HG02852 (cell line): ENCODE data around the gene GATA5.

ENCODE experiments used
- ATAC-seq: cut with Tn5 transposase; IDR thresholded peaks from one replicate; pipeline ENCODE4 v1.9.1; 2021; ENCODE audit warnings: mild to moderate bottlenecking, moderate library complexity; ENCODE audit not compliant: unreplicated experiment

The GATA5 gene

GRCh38 chr20:62488470-62488869, 12.7 kb upstream of the GATA5 start:
- ATAC-seq, result no peak

DNA sequence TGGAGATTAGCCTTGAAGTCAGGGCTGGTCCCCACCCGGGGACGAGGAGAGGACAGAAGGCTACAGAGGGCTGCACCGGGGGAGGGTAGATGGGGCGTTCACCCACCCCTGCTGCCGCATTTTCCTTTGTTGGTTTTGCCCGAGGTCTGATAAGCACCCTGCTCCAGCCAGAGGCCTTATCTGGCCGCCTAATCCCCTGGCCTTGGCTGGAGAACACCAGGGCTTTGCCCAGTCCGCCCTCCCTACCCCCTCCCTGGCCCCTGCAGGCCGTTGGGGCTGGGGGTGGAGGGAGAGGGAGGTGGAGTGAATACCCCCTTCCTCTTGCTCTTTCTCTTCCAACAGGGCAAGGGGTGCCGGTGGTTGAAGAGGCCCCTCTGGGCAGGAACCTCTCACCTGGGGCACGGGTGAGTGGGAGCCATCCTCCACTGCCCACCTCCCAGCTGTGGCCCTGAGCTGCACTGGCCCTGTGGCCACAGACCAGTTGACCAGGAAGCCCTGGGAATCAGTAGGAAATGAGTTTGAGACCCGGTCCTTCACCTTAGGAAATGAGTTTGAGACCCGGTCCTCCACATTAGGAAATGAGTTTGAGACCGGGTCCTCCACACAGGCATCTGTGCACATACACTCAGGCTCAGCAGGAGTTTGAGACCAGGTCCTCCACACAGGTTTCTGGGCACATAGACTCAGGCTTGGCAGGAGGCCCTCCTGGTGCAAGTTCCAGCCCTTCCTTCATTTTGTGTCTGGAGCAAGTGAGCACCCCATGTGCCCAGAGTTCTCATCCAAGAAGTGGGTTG, 12.0 kb upstream of the GATA5 start:
- ATAC-seq, result no peak

GRCh38 chr20:62487118-62487517, 11.3 kb upstream of the GATA5 start:
- ATAC-seq, result no peak

- no peak for ATAC-seq
Measured at GRCh38 chr20:62486484-62486883, 10.7 kb upstream of the GATA5 start.

DNA sequence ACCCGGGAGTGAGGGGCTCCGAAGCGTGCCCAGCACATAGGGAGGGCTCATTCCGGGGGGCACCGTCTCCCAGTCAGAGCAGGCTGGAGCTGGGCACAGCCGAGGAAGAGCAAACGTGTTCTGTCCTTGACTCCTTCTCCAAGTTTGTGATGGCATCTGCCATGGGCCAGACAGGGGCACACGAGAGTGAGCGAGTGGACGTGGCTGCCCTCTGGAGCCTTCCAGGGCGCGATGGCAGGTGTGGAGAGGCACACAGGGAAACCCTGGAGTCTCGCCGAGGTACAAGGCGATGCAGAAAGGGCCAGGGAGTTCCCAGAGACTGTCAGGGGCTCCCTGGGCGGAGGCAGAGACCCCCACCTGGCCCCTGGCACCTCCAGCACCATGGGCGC, 9.9 kb upstream of the GATA5 start:
- no peak for ATAC-seq

- ATAC-seq, result no peak
Measured at GRCh38 chr20:62485062-62485700, 9.4 kb upstream of the GATA5 start.

- no peak for ATAC-seq
Measured at GRCh38 chr20:62484478-62484877, 8.7 kb upstream of the GATA5 start.

DNA sequence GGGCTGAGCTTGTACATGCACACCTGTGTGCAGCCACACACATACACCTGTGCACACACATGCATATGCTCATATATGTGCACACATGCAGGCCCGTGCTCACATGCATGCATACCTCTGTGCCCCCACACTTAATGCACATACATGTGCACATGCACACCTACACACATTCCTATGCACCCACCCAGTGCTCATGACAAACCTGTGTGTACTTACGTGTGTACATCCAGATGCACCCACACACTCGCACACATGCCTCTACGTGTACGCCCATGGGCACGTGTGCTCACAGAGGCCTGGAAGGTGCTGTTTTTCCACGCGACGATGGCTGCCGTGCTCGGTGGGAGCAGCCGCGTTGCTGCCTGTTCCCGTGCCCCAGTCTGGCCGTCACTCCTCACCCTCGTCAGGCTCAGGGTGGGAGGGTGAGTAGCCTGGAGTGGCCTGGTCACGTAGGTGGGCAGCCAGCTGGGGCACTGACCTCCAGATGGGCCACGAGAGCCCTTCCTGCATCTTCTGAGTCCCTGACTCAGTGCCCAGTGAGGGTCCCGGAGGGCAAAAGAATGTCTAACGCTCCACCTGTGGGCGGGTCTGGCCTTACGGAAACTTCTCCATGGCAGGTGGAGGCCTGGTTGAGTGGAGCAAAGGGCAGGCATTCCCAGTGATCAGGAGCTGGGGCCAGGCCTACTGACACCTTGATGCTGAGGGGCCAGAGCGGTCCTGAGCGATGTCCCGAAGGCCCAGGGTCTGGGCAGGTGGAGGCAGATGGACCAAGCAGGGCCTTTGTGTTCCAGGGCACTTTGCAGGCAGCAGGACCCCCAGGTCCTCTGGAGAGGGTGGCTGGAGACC, 8.0 kb upstream of the GATA5 start:
- ATAC-seq, result no peak

DNA sequence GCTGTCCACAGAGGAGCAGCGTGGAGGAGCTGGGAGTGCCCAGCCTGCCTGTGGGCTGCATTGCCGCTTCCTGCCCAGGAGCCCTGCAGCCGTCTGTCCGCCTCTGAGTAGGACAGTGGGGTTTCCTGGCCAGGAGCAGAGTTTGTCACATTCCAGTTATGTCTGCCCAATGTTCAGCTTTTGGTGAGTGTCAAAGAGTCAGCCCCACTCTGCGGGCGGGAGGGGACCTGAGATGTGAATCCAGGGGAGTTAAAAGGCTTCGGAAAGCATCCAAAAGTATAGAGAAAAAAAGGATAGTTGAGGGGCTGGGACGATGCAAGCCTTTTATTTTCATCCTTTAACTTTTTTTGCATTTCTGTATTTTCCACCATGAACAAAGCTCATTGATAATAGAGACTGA, 7.2 kb upstream of the GATA5 start:
- ATAC-seq, result no peak

DNA sequence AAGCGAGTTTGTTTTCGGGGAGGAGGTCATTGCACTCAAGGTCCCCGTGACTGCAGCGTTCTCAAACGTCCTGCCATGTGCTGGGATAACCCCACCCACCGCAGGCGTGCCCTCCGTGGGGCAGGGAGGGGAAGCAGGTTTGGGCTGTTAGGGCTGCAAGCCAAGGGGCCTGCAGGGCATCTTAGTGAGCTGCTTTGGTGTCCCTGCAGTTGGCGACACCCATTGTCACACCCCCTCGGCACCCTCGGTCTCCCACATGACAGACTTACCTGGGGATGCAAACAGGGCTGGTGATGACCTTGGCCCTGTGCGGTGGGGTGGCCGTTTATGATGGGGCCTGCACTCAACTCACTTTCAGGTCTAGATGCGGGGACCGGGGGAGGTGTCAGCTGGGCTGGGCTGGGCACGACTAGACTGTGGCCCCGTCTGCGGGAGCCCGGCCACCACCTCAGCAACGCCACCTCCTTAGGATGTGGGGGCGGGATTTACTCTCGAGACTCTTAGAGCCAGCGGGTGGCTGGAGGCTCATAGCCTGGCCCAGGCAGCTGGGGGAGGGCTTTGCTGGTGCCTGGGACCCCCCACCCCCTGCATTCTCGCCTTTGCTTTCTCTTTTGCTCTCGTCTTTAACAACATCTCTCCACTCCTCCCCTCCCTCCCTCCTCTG, 6.5 kb upstream of the GATA5 start:
- no peak for ATAC-seq

GRCh38 chr20:62481425-62482145, 5.8 kb upstream of the GATA5 start:
- no peak for ATAC-seq

DNA sequence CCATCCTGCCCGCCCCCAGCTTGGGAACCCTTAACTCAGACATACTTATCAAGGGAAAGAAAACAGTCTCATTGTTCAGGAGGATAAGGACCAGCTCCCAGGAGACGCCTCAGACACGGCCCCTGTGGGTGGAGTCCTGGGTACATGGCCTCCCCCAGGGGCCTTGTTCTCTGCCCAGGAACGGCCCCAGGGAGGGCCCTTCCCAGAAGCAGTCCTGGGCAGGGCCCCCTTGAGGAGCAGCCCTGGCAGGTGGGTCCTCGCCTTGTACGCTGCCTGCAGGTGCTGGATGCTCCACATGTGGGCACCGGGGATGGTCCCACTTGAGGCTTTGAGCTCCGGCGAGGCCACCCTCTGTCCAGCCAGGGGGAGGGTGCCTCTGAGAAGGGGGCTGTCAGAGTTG, 4.5 kb upstream of the GATA5 start:
- ATAC-seq, result no peak

- ATAC-seq, result no peak
Measured at GRCh38 chr20:62479656-62480055, 3.9 kb upstream of the GATA5 start.

DNA sequence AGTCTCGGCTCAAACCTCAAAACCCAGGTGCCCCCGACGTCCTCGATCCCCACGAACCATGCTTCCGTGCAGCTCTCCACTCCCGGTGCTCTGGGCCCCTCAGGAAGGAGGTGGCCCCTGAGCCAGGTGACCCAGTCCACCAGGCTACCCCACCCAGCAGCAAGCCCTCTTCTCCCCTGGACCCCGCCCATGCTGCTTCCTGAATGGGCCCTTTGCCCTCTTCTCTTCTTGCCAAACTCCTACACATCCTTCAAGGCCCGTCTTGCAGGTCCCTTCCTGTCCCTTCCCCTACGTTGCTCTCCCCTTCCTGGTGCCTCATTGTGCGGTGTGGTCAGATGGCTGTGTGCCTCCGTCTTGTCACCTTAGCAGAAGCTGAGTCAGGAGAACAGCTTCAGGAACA, 3.4 kb upstream of the GATA5 start:
- no peak for ATAC-seq

DNA sequence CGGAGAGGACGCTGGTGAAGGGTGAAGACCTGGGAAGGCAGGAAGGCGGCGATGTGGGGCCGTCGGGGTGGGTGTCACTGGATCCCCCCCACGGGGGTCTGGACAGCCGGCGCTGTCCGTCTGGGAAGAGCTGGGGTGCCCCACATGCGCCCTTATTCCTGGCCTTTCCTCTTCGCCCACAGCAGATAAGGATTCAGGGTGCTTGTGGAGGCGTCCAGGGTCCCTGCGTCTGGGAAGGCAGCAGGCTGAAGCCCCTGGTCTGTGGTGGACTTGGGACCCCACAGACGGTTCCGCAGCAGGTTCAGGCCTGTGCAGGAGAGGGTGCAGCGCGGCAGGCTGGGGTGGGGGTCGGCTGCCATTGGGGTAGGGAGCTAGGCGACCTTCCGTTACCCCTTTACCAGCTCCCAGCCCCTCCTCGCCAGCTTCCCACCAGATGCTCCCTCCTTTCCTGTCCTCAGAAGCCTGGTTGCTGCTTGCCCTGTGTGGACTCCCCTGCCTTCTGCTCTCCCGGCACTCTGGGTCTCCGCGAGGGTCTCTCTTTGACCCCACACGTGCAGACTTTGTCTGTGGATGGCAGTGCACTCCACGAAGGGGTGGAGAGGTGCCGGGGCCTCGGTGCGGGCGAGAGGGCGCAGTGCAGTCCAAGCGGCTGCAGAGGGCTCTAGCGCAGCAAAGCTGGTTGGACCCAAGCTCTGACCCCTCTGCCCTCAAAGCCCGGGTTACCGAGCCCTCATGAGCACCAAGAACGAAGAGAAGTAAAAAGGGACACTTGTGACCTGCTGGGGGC, 2.1 kb upstream of the GATA5 start:
- ATAC-seq, result no peak

- no peak for ATAC-seq
Measured at GRCh38 chr20:62476056-62476838, 452 bp upstream of the GATA5 start.

GRCh38 chr20:62475027-62475771, 596 bp downstream of the GATA5 start:
- no peak for ATAC-seq

- no peak for ATAC-seq
Measured at GRCh38 chr20:62474604-62475026, 1.2 kb downstream of the GATA5 start.
